Measurements from ENCODE around the gene HTRA3. TPM values are rescaled to one million over a fixed set of nuclear protein-coding genes. Genes with fewer than 3 reads are reported as not detected.

The HTRA3 gene
- total RNA-seq, 2 experiments from 2014 or later: not detected

DNA sequence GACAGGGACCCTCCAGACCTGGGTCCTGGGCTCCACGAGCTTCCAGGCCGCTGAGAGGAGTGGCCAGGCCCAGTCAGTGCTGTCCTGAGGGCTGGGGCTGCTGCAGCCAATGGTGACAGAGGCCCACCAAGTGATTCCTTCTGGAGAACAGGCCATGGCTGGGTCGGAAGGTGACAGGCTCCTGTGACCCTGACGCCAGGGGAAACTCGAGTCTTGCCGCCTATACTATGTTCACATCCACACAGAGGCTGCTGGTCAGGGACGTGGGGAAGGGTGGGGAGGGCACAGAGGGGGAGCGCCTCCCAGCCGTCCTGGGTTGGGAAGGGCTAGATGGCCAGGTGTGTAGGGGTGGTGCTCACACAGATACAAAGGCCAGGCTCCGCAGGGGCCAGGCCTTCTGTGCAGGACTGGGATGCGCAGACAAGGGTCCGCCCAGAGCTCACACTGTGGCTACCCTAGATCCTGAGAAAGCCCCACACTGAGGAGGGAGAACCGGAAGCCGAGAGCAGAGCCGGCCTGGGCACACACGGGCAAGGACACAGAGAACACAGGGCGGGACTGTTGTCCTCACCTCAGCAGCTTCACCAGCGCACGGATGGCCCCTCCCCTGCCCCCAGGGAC is 81.4 kb downstream of the HTRA3 start:
- POLR2A ChIA-PET: no interaction called here
- CTCF ChIA-PET: no interaction called here
- intact Hi-C loops (cut with DNase I, micrococcal nuclease): no loop called here
- Mint-ChIP-seq H3K4me1 (no peaks in the 10 kb centered on the region), H3K4me3 (no peak overlapping the region), H3K9me3 (ENCODE audit: low read depth) (no peaks in the 10 kb centered on the region), H3K27ac (no peak overlapping the region), H3K27me3 (no peaks in the 10 kb centered on the region), H3K36me3 (ENCODE audit: low read depth) (no peaks in the 10 kb centered on the region)
- no peak for DNase-seq
- ATAC-seq: no peak

DNA sequence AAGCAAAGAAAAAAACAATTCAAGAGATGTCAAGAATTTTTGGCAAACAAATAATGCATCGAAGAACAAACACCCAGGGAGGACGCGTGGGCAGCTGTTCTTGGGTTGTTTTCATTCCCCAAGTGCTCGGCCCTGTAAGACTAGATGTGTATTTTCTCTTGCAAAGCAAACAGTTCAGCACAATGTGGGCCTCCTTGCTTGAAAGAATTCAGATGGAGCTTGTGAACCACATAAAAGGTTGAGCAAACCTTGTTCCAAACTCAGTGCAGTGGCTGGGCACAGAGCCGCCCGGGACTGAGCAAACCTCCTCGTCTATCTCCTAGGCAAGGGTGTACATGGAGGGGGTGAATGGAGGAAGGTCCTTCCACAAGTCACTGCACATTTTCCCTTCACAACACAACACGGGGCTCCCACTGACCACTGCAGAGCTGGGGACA is 82.4 kb downstream of the HTRA3 start:
- no peak overlapping the region for H3K4me3 Mint-ChIP-seq
- H3K27ac Mint-ChIP-seq: no peak overlapping the region
- intact Hi-C loops (cut with DNase I, micrococcal nuclease): no loop called here
- H3K9me3 Mint-ChIP-seq (ENCODE audit: low read depth): no peaks in the 10 kb centered on the region
- POLR2A ChIA-PET: no interaction called here
- no peaks in the 10 kb centered on the region for H3K27me3 Mint-ChIP-seq
- CTCF ChIA-PET: no interaction called here
- H3K36me3 Mint-ChIP-seq (ENCODE audit: low read depth): no peaks in the 10 kb centered on the region
- ATAC-seq (no peak), DNase-seq (no peak)
- H3K4me1 Mint-ChIP-seq: no peaks in the 10 kb centered on the region

- Mint-ChIP-seq H3K36me3 (ENCODE audit: low read depth) (no peaks in the 10 kb centered on the region), H3K27me3 (no peaks in the 10 kb centered on the region), H3K4me1 (no peaks in the 10 kb centered on the region), H3K27ac (no peak overlapping the region), H3K9me3 (ENCODE audit: low read depth) (no peaks in the 10 kb centered on the region), H3K4me3 (no peak overlapping the region)
- ChIA-PET CTCF (no interaction called here), POLR2A (no interaction called here)
- intact Hi-C loops (cut with DNase I, micrococcal nuclease): no loop called here
- DNase-seq (no peak), ATAC-seq (no peak)
Observed at GRCh38 chr4:8352368-8353157, 83.0 kb downstream of the HTRA3 start.

GRCh38 chr4:8353158-8353669 is 83.7 kb downstream of the HTRA3 start:
- Mint-ChIP-seq H3K4me3 (no peak overlapping the region), H3K27ac (no peak overlapping the region), H3K4me1 (no peaks in the 10 kb centered on the region), H3K36me3 (ENCODE audit: low read depth) (no peaks in the 10 kb centered on the region), H3K9me3 (ENCODE audit: low read depth) (no peaks in the 10 kb centered on the region), H3K27me3 (no peaks in the 10 kb centered on the region)
- POLR2A ChIA-PET: no interaction called here
- intact Hi-C loops (cut with DNase I, micrococcal nuclease): no loop called here
- ATAC-seq (no peak), DNase-seq (no peak)
- CTCF ChIA-PET: no interaction called here

GRCh38 chr4:8353912-8354453 is 84.4 kb downstream of the HTRA3 start:
- no peak for DNase-seq
- intact Hi-C loops (cut with DNase I, micrococcal nuclease): no loop called here
- CTCF ChIA-PET: no interaction called here
- no peaks in the 10 kb centered on the region for H3K9me3 Mint-ChIP-seq (ENCODE audit: low read depth)
- ATAC-seq: no peak
- H3K36me3 Mint-ChIP-seq (ENCODE audit: low read depth): no peaks in the 10 kb centered on the region
- POLR2A ChIA-PET: no interaction called here
- no peak overlapping the region for H3K4me3 Mint-ChIP-seq
- no peak overlapping the region for H3K27ac Mint-ChIP-seq
- H3K27me3 Mint-ChIP-seq: no peaks in the 10 kb centered on the region
- no peaks in the 10 kb centered on the region for H3K4me1 Mint-ChIP-seq

DNA sequence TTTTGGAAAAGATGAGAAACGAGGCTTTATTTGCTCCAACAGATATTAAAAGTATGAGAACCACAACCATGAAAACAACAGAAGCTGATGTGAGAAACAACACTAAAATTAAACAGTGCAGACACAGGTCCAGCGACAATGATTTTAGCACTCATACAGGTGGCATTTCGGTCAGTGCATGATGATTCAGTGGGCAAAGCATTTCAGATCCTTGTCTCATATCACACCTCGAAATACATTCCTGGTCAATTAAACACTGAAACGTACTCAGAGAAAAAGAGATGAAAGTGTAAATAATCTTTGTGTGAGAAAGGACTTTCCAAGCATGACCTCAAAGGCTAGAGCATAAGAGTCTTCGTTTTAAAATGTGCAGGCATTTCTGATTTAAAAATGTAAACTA is 85.8 kb downstream of the HTRA3 start:
- H3K27ac Mint-ChIP-seq: no peak overlapping the region
- no peak overlapping the region for H3K4me3 Mint-ChIP-seq
- H3K4me1 Mint-ChIP-seq: no peaks in the 10 kb centered on the region
- DNase-seq: no peak
- no peaks in the 10 kb centered on the region for H3K27me3 Mint-ChIP-seq
- CTCF ChIA-PET: no interaction called here
- POLR2A ChIA-PET: no interaction called here
- no peak for ATAC-seq
- no peaks in the 10 kb centered on the region for H3K36me3 Mint-ChIP-seq (ENCODE audit: low read depth)
- intact Hi-C loops (cut with DNase I, micrococcal nuclease): no loop called here
- no peaks in the 10 kb centered on the region for H3K9me3 Mint-ChIP-seq (ENCODE audit: low read depth)

DNA sequence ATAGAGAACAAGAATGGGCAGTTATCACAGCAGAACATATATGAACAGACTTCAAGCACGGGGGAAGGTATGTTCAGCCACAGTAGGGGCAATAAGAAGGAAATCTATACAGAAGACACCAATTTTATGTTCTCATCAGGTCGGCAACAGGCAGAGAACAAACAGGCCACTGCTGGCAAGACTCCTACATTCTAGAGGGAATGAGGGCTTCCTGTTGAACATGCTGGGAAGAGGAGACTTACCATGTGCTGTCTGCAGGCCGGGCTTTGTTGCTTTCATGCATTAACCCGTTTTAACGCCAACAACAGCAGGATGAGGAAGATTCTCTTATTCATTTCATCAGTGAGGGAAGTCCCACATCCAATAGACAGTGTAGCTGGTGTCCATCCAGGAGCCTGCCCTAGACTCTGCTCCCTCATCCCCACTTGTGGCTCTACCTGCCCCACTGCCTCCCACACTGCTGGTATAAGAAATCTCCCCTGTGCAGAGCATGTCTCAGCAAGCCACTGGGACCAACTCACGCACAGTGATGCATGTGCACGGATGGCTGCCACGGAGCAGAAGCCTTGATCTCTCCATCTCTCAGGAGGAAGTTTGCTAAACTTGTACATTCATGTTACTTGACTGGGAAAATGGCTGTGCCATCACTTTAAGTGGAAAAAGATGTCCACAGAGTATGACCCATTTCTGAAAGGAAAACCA is 86.5 kb downstream of the HTRA3 start:
- no peaks in the 10 kb centered on the region for H3K36me3 Mint-ChIP-seq (ENCODE audit: low read depth)
- ChIA-PET CTCF (no interaction called here), POLR2A (no interaction called here)
- ATAC-seq (no peak), DNase-seq (no peak)
- no peaks in the 10 kb centered on the region for H3K4me1 Mint-ChIP-seq
- no peaks in the 10 kb centered on the region for H3K27me3 Mint-ChIP-seq
- H3K27ac Mint-ChIP-seq: no peak overlapping the region
- H3K9me3 Mint-ChIP-seq (ENCODE audit: low read depth): no peaks in the 10 kb centered on the region
- intact Hi-C loops (cut with DNase I, micrococcal nuclease): no loop called here
- H3K4me3 Mint-ChIP-seq: no peak overlapping the region

Other genes starting within 250 kb of the HTRA3 start
- under 1 TPM; 0.58 to 0.64 TPM for gene ABLIM2, start 110.9 kb upstream of the HTRA3 start, total RNA-seq
- gene SH3TC1, start 70.5 kb upstream of the HTRA3 start, total RNA-seq: 10 to 100 TPM; 11.1 to 18.3 TPM
- gene ACOX3, start 171.0 kb downstream of the HTRA3 start, total RNA-seq: 10 to 100 TPM; 20.5 to 29.3 TPM
- gene TRMT44, start 171.0 kb downstream of the HTRA3 start, total RNA-seq: 10 to 100 TPM; 20.1 to 24.5 TPM

Data from activated CD4-positive, alpha-beta T cell treated with anti-CD3 and anti-CD28 coated beads for 36 hours (primary cell).